ENCODE measurements around the gene SZRD1.

SZRD1 gene

GRCh38 chr1:16447641-16448040 lies 80.6 kb downstream of the SZRD1 start:
- H3K4me3 ChIP-seq (ENCODE audit: low read depth, low read length), result no peak overlapping the region
- in situ Hi-C loops (cut with HindIII; ENCODE audit: low sequenced_read_pairs), result no loop called here
- no peak for TF ChIP-seq CTCF (IDR thresholded peaks at IDR 0.05; ENCODE audit: low read depth, low read length, missing control alignments)
- no peak for DNase-seq (ENCODE audit: low read depth)
